GM19468 (cell line): ENCODE data around the gene CPED1.
A peak's percentile ranks its signal among the peaks of the same experiment; 100 is the strongest.
"Not testable (repeated sequence)": the region's sequence is repeated elsewhere in the genome, so short reads cannot be mapped to it uniquely, and the experiment has no call there.

ENCODE experiments used
- ATAC-seq: cut with Tn5 transposase; IDR thresholded peaks from one replicate; pipeline ENCODE4 v1.9.1; 2021; ENCODE audit warnings: mild to moderate bottlenecking, moderate library complexity, moderate number of reproducible peaks; ENCODE audit not compliant: unreplicated experiment; ENCODE audit errors: extremely low read depth

The CPED1 gene

GRCh38 chr7:121163699-121164098, 175.2 kb downstream of the CPED1 start:
- no peak for ATAC-seq

GRCh38 chr7:121164247-121164646, 175.7 kb downstream of the CPED1 start:
- ATAC-seq = no peak

GRCh38 chr7:121166916-121167315, 178.4 kb downstream of the CPED1 start:
- ATAC-seq = no peak

- no peak for ATAC-seq
These were observed 179.5 kb downstream of the CPED1 start for GRCh38 chr7:121167971-121168370.

- no peak for ATAC-seq
These were observed 181.0 kb downstream of the CPED1 start for GRCh38 chr7:121169469-121169868.

GRCh38 chr7:121172484-121172883, 184.0 kb downstream of the CPED1 start:
- no peak for ATAC-seq

- ATAC-seq = no peak
These were observed 187.3 kb downstream of the CPED1 start for GRCh38 chr7:121175826-121176225.

- no peak for ATAC-seq
These were observed 189.9 kb downstream of the CPED1 start for GRCh38 chr7:121178452-121178851.

- ATAC-seq = no peak
These were observed 190.5 kb downstream of the CPED1 start for GRCh38 chr7:121178869-121179497.

GRCh38 chr7:121180436-121181063, 192.0 kb downstream of the CPED1 start:
- peak; percentile 90 for ATAC-seq

- ATAC-seq = no peak
These were observed 192.8 kb downstream of the CPED1 start for GRCh38 chr7:121181357-121181756.

- no peak for ATAC-seq
These were observed 193.8 kb downstream of the CPED1 start for GRCh38 chr7:121182281-121182680.

GRCh38 chr7:121182902-121183301, 194.4 kb downstream of the CPED1 start:
- no peak for ATAC-seq

- ATAC-seq = not testable (repeated sequence)
These were observed 195.4 kb downstream of the CPED1 start for GRCh38 chr7:121183883-121184282.

GRCh38 chr7:121186746-121187145, 198.2 kb downstream of the CPED1 start:
- ATAC-seq = no peak

GRCh38 chr7:121187222-121187621, 198.7 kb downstream of the CPED1 start:
- ATAC-seq = peak; percentile 50

GRCh38 chr7:121187676-121188075, 199.2 kb downstream of the CPED1 start:
- no peak for ATAC-seq

- ATAC-seq = no peak
These were observed 204.3 kb downstream of the CPED1 start for GRCh38 chr7:121192834-121193233.

GRCh38 chr7:121195010-121195409, 206.5 kb downstream of the CPED1 start:
- ATAC-seq = no peak

GRCh38 chr7:121195874-121196273, 207.4 kb downstream of the CPED1 start:
- no peak for ATAC-seq

- no peak for ATAC-seq
These were observed 207.8 kb downstream of the CPED1 start for GRCh38 chr7:121196286-121196685.

- ATAC-seq = no peak
These were observed 208.9 kb downstream of the CPED1 start for GRCh38 chr7:121197455-121197854.
